Epidermal melanocyte (primary cell): ENCODE results near the gene CCK.

ENCODE experiments used
- DNase-seq: peaks from one replicate; pipeline ENCODE4 v3.0.0; 2011; ENCODE audit warnings: low spot score; ENCODE audit not compliant: insufficient read length

The CCK gene

GRCh38 chr3:42226470-42227425 is 39.2 kb downstream of the CCK start:
- no peak for DNase-seq

GRCh38 chr3:42225486-42226363 is 40.3 kb downstream of the CCK start:
- no peak for DNase-seq

- no peak for DNase-seq
Measured at GRCh38 chr3:42224658-42225421, 41.1 kb downstream of the CCK start.

- DNase-seq, result no peak
Measured at GRCh38 chr3:42224178-42224577, 41.8 kb downstream of the CCK start.

GRCh38 chr3:42222942-42223693 is 42.9 kb downstream of the CCK start:
- DNase-seq, result no peak

GRCh38 chr3:42220436-42221121 is 45.4 kb downstream of the CCK start:
- no peak for DNase-seq

GRCh38 chr3:42216931-42217333 is 49.1 kb downstream of the CCK start:
- DNase-seq, result no peak

- DNase-seq, result no peak
Measured at GRCh38 chr3:42216302-42216701, 49.7 kb downstream of the CCK start.

- no peak for DNase-seq
Measured at GRCh38 chr3:42214565-42215283, 51.3 kb downstream of the CCK start.

- DNase-seq, result no peak
Measured at GRCh38 chr3:42214064-42214463, 51.9 kb downstream of the CCK start.

- no peak for DNase-seq
Measured at GRCh38 chr3:42213417-42213816, 52.6 kb downstream of the CCK start.

GRCh38 chr3:42210726-42211125 is 55.3 kb downstream of the CCK start:
- DNase-seq, result no peak

GRCh38 chr3:42209917-42210316 is 56.1 kb downstream of the CCK start:
- no peak for DNase-seq
